ENCODE results near the gene LRRC49.
"Not testable (repeated sequence)": the region's sequence is repeated elsewhere in the genome, so short reads cannot be mapped to it uniquely, and the experiment has no call there.

Gene LRRC49

GRCh38 chr15:70923311-70924080 is 30.9 kb downstream of the LRRC49 start:
- DNase-seq, result no peak

GRCh38 chr15:70926914-70927313 is 34.3 kb downstream of the LRRC49 start:
- not testable (repeated sequence) for DNase-seq

GRCh38 chr15:70931821-70932220 is 39.2 kb downstream of the LRRC49 start:
- no peak for DNase-seq

- no peak for DNase-seq
Measured at GRCh38 chr15:70932397-70932796, 39.8 kb downstream of the LRRC49 start.

- no peak for DNase-seq
Measured at GRCh38 chr15:70933411-70933810, 40.8 kb downstream of the LRRC49 start.

- DNase-seq, result no peak
Measured at GRCh38 chr15:70935631-70936030, 43.0 kb downstream of the LRRC49 start.

GRCh38 chr15:70936326-70936725 is 43.7 kb downstream of the LRRC49 start:
- DNase-seq, result no peak

GRCh38 chr15:70943285-70943684 is 50.7 kb downstream of the LRRC49 start:
- DNase-seq, result not testable (repeated sequence)

GRCh38 chr15:70947351-70948335 is 55.0 kb downstream of the LRRC49 start:
- DNase-seq, result no peak

GRCh38 chr15:70950953-70951352 is 58.3 kb downstream of the LRRC49 start:
- no peak for DNase-seq

GRCh38 chr15:70954171-70954570 is 61.5 kb downstream of the LRRC49 start:
- no peak for DNase-seq

GRCh38 chr15:70954733-70955132 is 62.1 kb downstream of the LRRC49 start:
- DNase-seq, result no peak

GRCh38 chr15:70955151-70955550 is 62.5 kb downstream of the LRRC49 start:
- no peak for DNase-seq

GRCh38 chr15:70956201-70956995 is 63.8 kb downstream of the LRRC49 start:
- no peak for DNase-seq

- no peak for DNase-seq
Measured at GRCh38 chr15:70962084-70962483, 69.5 kb downstream of the LRRC49 start.

GRCh38 chr15:70963199-70963598 is 70.6 kb downstream of the LRRC49 start:
- no peak for DNase-seq

GRCh38 chr15:70964058-70964457 is 71.4 kb downstream of the LRRC49 start:
- no peak for DNase-seq

GRCh38 chr15:70964686-70965085 is 72.1 kb downstream of the LRRC49 start:
- DNase-seq, result no peak

GRCh38 chr15:70967646-70968045 is 75.0 kb downstream of the LRRC49 start:
- no peak for DNase-seq

- DNase-seq, result no peak
Measured at GRCh38 chr15:70974004-70974832, 81.6 kb downstream of the LRRC49 start.

- no peak for DNase-seq
Measured at GRCh38 chr15:70976851-70977250, 84.2 kb downstream of the LRRC49 start.

- no peak for DNase-seq
Measured at GRCh38 chr15:70995383-70995970, 102.9 kb downstream of the LRRC49 start.
